K562 (cell line): ENCODE results near the gene ZP1. TPM values are rescaled to one million over a fixed set of nuclear protein-coding genes. Genes with fewer than 3 reads are reported as not detected.
A peak's percentile ranks its signal among the peaks of the same experiment; 100 is the strongest.

ENCODE experiments used
- ATF7 ChIP-seq: fragments of 450-650 bp; IDR thresholded peaks from 2 replicates; pipeline ENCODE4 v1.7.1; 2014; ENCODE audit warnings: mild to moderate bottlenecking, moderate library complexity
- CBX8 ChIP-seq: fragments of 200-600 bp; sonication (generic); IDR thresholded peaks from 2 replicates; pipeline ENCODE4 v1.6.1; 2012; ENCODE audit warnings: borderline replicate concordance, mixed run types, low read depth, mild to moderate bottlenecking, moderate library complexity, mixed read lengths, low read length, control low read depth, inconsistent platforms; ENCODE audit not compliant: poor library complexity, severe bottlenecking; ENCODE audit errors: extremely low read depth
- CXXC5 ChIP-seq: fragments of 250-450 bp; sonication (Bioruptor Pico); IDR thresholded peaks from 2 replicates; pipeline ENCODE4 v1.8.0; 2022; ENCODE audit warnings: inconsistent platforms, mild to moderate bottlenecking, moderate library complexity
- L3MBTL2 ChIP-seq: fragments of 450-650 bp; IDR thresholded peaks from 2 replicates; pipeline ENCODE4 v1.6.1; 2016; ENCODE audit warnings: mild to moderate bottlenecking, moderate library complexity
- RBBP5 ChIP-seq: fragments of 200-600 bp; sonication (generic); IDR thresholded peaks from 2 replicates; pipeline ENCODE4 v1.6.1; 2012; ENCODE audit warnings: borderline replicate concordance, mild to moderate bottlenecking, low read length, control low read depth, inconsistent platforms; ENCODE audit not compliant: insufficient read depth, poor library complexity, severe bottlenecking
- SOX6 ChIP-seq: fragments of 450-650 bp; IDR thresholded peaks from 2 replicates; pipeline ENCODE4 v1.6.1; 2014; ENCODE audit warnings: mild to moderate bottlenecking
- TBL1XR1 ChIP-seq, 2 experiments: IDR thresholded peaks; 2 replicates each; pipeline ENCODE4 v1.6.1; 2012; ENCODE audit warnings: improper control_type of control experiment in 2 of 2, low read length in 2 of 2, mild to moderate bottlenecking in 1 of 2
- ZNF780A ChIP-seq: fragments of 250-450 bp; sonication (Bioruptor Pico); IDR thresholded peaks from 2 replicates; pipeline ENCODE4 v1.5.0; 2021; ENCODE audit warnings: mild to moderate bottlenecking
- polyA plus RNA-seq, 8 experiments: library from polyadenylated mRNA; depleted of rRNA in 4 of 8; stranded (reverse) in 5 of 8; unstranded in 3 of 8; fragments of >200 nt; fragmentation: Nextera tagmentation in 2 of 8; fragmentation: Illumina TruSeq in 1 of 8; extraction: Ambion mirVana in 2 of 8; extraction: Trizol in 1 of 8; gene quantifications; 2 replicates each; pipeline versions ENCODE4 v1.2.1 to v1.2.3, GENCODE V29; 2011 to 2014; ENCODE audit warnings: inconsistent platforms in 1 of 8, missing spikeins in 1 of 8
- total RNA-seq, 7 experiments: library from RNA; depleted of rRNA in 6 of 7; stranded (reverse); fragments of >200 nt in 6 of 7; fragmentation: Illumina TruSeq in 2 of 7; extraction: Trizol in 2 of 7; gene quantifications; 2 replicates each; pipeline versions ENCODE4 v1.2.1 to v1.2.3, GENCODE V29; 2011 to 2021; ENCODE audit warnings: low replicate concordance in 1 of 7
- TF ChIP-seq, protein P1 (sequence below): sonication (generic); formaldehyde crosslinking; IDR thresholded peaks from 2 replicates; pipeline ENCODE4 v1.8.0; 2022; ENCODE audit warnings: mild to moderate bottlenecking, missing genetic modification reagents, borderline replicate concordance
- TF ChIP-seq, protein P2 (sequence below), 2 experiments: IDR thresholded peaks in 1 of 2; conservative IDR thresholded peaks in 1 of 2; 2 replicates each; pipeline ENCODE4 v1.6.1; 2016; ENCODE audit warnings: low read depth in 2 of 2, mild to moderate bottlenecking in 1 of 2, missing compliant biosample characterization in 1 of 2, missing genetic modification characterization in 1 of 2, moderate library complexity in 1 of 2
- TF ChIP-seq, protein P3 (sequence below): fragments of 250-450 bp; sonication (Bioruptor Pico); IDR thresholded peaks from 2 replicates; pipeline ENCODE4 v1.4.0; 2020
- TF ChIP-seq, protein P4 (sequence below): fragments of 450-650 bp; formaldehyde crosslinking; IDR thresholded peaks from 2 replicates; pipeline ENCODE4 v1.4.0; 2022; ENCODE audit warnings: mild to moderate bottlenecking, moderate library complexity

The ZP1 gene
- total and polyA plus RNA-seq, 9 of the 15 experiments (the other 6 are each of a cell fraction or from before 2014, with no cell fraction given) = 0.11 to 0.15 TPM; not detected in 7

DNA sequence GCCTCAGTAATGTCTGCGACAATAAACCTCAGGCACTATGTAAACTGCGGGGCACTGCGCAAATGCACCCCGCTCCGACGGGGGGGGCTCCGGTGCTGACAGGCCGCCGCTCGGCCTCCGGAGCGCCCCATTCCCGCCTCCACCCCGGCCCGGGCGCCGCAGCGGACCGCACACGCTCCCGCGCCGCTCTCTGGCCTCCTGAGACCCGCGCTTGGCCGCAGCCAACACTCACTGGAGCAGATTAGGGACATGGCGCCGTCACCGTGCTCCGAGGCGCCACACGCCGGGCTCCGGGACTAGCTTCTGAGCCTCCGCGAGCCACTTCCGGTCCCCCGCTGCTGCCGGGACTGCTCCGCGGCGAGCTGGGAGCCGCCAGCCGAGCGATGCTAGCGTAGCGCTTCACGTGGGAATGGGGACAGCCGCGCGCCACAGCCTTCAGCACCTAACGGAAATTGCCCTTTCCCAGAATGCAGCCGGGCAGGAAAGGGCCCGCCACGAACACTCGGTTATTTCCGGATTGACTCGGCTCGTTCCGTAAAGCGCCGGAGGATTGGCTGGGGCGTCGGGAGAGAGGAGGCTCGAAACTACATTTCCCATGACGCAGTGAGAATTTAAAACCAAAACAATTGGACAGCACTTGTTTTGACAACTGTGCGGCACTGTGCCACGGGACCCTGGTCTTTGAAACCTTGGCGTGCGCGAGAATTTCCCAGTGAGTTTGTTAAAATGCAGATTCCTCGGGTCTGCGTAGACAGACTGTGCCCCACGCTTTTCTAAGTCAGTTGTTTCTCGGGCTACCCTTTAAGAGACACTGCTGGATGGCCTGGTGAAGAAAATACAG lies 39.0 kb downstream of the ZP1 start, which contains the start of gene PRPF19 (continued):
- TF ChIP-seq, protein P1, sequence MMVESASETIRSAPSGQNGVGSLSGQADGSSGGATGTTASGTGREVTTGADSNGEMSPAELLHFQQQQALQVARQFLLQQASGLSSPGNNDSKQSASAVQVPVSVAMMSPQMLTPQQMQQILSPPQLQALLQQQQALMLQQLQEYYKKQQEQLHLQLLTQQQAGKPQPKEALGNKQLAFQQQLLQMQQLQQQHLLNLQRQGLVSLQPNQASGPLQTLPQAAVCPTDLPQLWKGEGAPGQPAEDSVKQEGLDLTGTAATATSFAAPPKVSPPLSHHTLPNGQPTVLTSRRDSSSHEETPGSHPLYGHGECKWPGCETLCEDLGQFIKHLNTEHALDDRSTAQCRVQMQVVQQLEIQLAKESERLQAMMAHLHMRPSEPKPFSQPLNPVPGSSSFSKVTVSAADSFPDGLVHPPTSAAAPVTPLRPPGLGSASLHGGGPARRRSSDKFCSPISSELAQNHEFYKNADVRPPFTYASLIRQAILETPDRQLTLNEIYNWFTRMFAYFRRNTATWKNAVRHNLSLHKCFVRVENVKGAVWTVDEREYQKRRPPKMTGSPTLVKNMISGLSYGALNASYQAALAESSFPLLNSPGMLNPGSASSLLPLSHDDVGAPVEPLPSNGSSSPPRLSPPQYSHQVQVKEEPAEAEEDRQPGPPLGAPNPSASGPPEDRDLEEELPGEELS (CRISPR knock-in tag) = peak; percentile 94; the same call in 1 of the 2 replicates
- TF ChIP-seq TBL1XR1 (IDR thresholded peaks at IDR 0.05; ENCODE audit: low read length in 2 of 2) (0 out of 4 replicates have a peak, but pooled peaks of 1 of the 2 experiments have one; percentile 69), SOX6 (0 out of 2 replicates have a peak, but pooled peaks have one; percentile 10), CXXC5 (CRISPR knock-in tag) (peak; percentile 68), ATF7 (peak; percentile 79), L3MBTL2 (peak; percentile 63; the same call in 1 of the 2 replicates), RBBP5 (peak; percentile 93), CBX8 (no peak), ZNF780A (CRISPR knock-in tag) (no peak)
- TF ChIP-seq, protein P2, sequence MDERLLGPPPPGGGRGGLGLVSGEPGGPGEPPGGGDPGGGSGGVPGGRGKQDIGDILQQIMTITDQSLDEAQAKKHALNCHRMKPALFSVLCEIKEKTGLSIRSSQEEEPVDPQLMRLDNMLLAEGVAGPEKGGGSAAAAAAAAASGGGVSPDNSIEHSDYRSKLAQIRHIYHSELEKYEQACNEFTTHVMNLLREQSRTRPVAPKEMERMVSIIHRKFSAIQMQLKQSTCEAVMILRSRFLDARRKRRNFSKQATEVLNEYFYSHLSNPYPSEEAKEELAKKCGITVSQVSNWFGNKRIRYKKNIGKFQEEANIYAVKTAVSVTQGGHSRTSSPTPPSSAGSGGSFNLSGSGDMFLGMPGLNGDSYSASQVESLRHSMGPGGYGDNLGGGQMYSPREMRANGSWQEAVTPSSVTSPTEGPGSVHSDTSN (CRISPR knock-in tag; IDR thresholded peaks at IDR 0.05; ENCODE audit: low read depth) = no peak
- TF ChIP-seq, protein P2 (tag; conservative IDR thresholded peaks at IDR 0.05; ENCODE audit: low read depth) = no peak
- TF ChIP-seq, protein P3, sequence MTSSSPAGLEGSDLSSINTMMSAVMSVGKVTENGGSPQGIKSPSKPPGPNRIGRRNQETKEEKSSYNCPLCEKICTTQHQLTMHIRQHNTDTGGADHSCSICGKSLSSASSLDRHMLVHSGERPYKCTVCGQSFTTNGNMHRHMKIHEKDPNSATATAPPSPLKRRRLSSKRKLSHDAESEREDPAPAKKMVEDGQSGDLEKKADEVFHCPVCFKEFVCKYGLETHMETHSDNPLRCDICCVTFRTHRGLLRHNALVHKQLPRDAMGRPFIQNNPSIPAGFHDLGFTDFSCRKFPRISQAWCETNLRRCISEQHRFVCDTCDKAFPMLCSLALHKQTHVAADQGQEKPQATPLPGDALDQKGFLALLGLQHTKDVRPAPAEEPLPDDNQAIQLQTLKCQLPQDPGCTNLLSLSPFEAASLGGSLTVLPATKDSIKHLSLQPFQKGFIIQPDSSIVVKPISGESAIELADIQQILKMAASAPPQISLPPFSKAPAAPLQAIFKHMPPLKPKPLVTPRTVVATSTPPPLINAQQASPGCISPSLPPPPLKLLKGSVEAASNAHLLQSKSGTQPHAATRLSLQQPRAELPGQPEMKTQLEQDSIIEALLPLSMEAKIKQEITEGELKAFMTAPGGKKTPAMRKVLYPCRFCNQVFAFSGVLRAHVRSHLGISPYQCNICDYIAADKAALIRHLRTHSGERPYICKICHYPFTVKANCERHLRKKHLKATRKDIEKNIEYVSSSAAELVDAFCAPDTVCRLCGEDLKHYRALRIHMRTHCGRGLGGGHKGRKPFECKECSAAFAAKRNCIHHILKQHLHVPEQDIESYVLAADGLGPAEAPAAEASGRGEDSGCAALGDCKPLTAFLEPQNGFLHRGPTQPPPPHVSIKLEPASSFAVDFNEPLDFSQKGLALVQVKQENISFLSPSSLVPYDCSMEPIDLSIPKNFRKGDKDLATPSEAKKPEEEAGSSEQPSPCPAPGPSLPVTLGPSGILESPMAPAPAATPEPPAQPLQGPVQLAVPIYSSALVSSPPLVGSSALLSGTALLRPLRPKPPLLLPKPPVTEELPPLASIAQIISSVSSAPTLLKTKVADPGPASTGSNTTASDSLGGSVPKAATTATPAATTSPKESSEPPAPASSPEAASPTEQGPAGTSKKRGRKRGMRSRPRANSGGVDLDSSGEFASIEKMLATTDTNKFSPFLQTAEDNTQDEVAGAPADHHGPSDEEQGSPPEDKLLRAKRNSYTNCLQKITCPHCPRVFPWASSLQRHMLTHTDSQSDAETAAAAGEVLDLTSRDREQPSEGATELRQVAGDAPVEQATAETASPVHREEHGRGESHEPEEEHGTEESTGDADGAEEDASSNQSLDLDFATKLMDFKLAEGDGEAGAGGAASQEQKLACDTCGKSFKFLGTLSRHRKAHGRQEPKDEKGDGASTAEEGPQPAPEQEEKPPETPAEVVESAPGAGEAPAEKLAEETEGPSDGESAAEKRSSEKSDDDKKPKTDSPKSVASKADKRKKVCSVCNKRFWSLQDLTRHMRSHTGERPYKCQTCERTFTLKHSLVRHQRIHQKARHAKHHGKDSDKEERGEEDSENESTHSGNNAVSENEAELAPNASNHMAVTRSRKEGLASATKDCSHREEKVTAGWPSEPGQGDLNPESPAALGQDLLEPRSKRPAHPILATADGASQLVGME (CRISPR knock-in tag) = no peak
- TF ChIP-seq, protein P4, sequence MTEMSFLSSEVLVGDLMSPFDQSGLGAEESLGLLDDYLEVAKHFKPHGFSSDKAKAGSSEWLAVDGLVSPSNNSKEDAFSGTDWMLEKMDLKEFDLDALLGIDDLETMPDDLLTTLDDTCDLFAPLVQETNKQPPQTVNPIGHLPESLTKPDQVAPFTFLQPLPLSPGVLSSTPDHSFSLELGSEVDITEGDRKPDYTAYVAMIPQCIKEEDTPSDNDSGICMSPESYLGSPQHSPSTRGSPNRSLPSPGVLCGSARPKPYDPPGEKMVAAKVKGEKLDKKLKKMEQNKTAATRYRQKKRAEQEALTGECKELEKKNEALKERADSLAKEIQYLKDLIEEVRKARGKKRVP (CRISPR knock-in tag) = 0 out of 2 replicates have a peak, but pooled peaks have one; percentile 16
